ENCODE results near the gene PHACTR1.

The PHACTR1 gene

DNA sequence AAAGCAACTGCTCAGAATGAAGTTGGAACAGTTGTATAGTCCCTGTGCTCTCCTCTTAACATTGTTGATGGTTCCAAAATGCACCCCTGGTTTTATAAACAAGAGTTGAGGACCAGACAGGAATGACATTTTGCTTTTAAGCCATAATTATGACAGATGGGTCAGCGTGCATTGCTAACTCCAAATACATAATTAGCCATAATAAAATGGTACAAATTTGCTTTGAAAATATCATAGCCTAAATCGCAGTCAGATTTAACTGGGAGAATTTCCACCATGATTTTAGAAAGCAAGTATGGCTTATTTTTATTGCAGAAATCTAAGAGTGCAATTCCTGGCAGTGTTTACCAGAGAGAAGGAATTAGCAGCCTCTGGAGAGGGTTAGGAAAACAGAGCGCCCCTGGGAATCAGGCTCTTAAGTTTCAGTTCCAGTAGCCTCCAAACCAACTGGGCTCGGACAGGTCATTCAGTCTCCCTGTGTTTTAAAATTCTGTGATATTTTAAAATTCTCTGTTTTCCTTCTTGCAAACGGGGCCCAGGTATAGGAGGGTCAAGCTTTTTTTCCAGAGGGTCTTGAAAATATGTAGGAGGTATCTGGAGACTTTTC, 309.4 kb downstream of the PHACTR1 start:
- DNase-seq: no peak

DNA sequence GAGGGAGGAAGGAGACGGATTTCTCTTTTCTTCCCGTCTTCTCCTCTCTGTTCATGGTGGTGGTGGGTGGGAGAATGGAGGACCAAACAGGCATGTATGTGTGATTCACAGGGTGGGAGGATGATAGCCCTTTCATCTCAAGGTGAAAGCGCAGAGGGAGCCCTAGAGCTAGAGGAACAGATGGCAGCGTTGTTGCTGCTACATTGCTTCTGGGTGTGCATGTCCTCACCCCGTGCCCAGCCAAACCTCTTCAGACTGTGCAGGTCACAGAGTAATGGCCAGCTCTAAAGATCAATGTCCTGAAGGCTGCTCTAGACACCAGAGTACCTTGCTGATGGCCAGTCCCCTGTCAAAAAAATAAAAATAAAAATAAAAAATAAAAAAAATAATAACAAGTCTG, 310.0 kb downstream of the PHACTR1 start:
- DNase-seq: peak in 1 of 51 donors; percentile 7

DNA sequence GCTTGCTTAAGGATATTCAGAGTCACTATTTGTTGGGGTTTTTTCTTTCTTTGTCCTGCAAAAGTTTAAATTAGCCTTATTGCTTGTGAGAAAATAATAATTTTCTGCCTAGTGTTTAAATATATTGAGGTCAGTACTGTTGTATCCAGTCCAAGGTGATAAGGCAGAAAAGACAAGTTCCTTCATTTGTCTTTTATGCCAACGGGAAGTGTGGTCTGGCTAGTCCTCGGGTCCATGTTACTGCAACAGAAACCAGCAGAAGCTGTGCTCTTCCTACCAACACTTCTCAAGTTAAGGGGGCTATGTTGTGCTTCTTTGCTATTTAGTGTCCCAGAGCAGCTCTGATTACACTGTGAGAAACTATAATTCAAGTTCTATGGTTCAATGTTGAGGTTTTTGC, 310.6 kb downstream of the PHACTR1 start:
- DNase-seq: no peak

DNA sequence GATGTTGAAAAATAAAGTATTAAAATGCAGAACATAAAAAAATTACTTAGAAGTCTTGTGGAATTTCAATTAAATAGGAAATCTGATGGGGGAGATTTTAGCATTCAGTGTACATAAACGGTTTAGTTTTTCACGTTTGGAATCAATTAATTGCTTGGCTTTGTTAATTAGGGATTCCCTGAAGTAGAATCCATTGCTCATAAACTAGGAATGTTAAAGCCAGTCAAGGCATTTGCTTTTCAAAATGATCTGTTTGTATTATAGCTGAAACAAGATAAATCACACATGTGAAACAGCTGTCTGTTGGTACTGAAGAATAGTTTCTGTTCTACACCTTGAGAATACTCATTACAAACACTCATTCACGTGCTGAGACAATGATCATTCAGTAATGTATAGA, 313.8 kb downstream of the PHACTR1 start:
- no peak for DNase-seq

DNA sequence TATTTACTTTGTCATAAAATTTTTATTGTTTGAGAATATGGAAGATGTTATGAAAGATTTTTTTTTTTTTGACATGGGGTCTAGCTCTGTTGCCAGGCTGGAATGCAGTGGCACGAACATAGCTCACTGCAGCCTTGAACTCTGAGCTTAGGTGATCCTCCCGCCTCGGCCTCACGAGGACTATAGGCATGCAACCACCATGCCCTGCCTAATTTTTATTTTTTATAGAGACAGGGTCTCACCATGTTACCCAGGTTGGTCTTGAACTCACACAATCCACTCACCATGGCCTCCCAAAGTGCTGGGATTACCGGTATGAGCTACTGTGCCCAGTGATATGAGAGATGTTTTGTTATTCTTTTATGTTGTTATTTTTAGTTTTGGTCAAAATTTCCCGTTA, 316.0 kb downstream of the PHACTR1 start:
- no peak for DNase-seq

DNA sequence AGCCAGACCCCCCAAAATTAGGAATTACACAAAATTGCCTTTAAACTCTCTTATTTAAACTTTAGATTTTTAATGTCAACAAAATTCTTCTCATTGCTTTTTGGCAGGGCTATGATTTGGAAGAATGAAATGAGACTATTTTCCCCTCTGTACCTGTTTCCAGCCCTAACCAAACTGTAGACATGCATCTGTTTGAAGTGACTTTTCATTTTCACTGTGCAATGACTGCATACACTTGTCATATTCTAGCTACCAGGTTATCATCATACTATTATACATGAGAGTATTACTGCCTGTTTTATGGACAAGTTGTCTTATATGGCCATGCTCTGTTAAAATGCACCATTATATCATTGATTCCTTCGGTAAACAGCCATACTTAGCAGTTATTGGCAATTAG, 316.6 kb downstream of the PHACTR1 start:
- DNase-seq: no peak

DNA sequence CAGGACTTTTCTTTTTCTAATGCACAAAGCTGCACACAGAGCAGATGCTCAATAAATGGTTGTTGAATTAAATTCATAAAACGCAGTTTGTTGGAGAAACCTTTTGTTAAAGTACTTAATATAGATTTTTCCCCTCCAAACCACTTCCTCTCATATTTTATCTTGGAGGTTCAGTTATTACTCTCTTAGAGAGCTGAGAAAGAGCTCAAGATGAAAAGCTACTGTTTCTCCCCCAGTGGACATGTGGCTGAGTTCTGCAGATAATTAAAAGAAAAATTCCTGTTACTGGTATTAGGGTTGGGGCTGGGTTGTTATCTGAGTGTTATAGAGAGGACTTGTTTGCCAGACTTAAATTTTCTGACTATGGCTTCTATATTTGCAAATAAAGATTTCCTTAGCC, 317.7 kb downstream of the PHACTR1 start:
- no peak for DNase-seq

DNA sequence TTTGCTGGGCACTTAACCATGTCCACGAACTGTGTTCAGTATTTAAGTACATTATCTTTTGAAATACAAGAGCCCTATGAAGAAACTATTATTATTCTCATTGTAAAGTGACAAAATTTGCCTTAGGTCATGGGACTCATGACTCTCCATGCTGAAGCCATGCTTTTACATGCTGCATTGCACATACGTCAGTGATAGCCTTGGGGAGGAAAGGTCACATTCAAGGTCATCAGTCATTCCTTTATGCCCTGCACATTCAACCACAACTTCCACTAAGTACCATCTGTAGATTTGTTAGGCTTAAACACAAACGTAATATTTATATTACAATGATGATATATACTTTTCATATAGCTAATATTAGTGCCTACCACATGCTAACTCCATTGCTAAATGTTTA, 319.0 kb downstream of the PHACTR1 start:
- no peak for DNase-seq

DNA sequence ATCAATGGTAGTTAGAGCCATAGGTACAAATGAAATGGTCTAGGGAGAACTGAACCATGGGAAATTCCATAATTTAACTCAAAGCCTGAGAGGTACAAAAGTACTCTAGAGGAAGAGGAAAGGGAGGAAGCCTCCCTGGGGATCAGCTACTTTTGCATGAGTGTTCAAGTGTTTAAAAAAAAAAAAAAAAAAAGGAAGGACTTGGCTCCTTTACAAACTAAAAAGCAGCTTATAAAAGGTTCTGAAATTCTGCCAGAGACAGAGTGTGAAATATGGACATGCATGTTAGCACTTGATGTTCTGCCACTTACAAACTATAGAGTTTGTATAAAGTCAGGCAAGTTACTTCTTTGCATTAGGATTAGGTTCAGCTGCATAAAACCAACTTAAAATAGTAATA, 321.7 kb downstream of the PHACTR1 start:
- DNase-seq: no peak

DNA sequence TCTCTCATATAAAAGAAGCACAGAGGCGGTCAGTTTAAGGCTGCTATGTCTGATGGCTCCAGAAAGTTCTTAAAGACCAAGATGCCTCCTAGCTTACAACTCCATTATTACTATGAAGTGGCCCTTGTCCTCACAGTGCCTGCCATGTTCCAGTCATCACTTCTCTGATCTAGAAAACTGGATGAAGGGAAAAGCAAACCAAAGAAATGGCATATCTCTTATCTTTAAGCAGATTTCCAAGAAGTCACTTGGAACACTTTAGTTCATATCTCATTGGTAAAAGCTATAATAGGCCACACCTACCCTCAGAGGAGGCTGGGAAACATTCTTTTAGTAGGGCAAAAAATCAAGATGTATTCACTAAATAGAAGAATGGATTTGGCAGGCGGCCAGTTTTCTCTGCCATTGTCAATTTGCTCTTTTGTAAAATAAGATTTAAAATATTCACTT, 322.2 kb downstream of the PHACTR1 start:
- peak in 1 of 51 donors; percentile 9 for DNase-seq

DNA sequence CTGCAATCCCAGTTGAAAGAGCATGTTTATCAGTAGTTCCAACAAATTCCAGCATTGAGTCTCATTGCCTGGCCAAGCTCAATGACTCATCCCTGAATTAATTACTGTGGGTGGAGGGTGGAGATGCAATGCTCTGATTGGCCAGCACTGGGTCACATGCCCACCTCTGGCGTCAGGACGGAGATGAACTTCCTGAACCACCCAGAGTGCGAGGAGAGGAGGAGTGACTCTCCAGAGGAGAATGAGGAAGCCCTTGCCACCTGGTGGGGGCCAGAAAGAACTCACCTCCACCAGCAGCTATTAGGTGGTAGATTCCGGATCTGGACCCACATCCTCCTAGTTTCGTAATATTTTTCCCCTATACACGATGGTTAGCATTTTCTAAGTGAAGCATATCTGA, 327.8 kb downstream of the PHACTR1 start:
- no peak for DNase-seq

DNA sequence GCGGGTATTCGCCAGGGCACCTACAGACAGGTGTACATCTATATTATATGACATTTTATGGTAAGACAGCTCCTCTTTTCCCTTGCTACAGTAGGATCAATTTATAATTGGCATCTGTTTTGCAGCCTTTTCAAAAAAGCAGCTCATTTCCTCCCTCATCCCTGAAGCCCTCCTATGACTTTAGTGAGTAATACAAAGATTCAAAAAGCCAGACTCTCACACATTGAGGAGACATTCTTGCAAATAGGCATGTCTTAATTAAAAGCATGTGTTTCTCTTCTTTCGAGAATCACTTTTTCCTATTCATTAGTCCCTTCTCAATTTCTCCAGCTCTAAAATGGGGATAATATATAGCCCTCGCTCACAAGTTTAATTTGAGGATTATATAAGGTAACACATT, 328.3 kb downstream of the PHACTR1 start:
- no peak for DNase-seq

DNA sequence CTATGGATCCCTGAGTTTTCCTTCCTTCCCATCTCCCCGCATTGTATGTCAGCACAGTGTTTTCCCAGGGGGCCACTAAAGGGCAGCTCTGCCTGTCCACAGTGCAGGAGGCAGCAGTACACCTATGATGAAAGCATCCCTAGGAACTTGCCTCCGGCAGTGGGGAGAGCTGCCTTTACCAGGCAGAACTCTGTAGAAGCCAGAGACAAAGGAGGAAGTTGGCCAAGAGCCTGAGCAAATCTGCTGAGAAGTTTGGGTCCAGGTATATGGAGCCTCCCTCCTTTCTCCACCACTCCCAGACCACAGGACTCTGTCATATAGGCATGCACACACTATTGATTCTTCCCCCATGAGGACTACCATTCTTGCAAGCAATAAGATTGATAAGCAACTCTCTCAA, 329.1 kb downstream of the PHACTR1 start:
- no peak for DNase-seq

DNA sequence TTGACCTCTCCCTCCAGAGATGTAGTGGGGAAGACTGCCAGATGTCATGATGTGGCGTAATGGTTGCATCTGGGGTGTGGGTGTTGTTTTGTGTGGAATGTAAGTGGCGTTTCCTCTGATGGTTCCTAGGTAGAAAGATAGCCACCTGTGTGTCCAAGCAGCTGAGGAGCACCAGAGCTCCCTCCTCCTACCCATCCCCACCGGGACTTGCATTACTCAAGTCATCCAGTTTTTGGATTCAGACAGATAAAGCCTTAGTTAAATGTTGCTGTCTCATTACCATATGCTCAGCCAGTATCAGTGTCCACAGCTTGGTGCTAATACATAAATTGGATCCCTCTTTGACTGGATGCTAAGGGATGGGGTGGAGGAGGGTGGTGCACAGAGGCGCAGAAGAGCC, 329.5 kb downstream of the PHACTR1 start:
- no peak for DNase-seq

DNA sequence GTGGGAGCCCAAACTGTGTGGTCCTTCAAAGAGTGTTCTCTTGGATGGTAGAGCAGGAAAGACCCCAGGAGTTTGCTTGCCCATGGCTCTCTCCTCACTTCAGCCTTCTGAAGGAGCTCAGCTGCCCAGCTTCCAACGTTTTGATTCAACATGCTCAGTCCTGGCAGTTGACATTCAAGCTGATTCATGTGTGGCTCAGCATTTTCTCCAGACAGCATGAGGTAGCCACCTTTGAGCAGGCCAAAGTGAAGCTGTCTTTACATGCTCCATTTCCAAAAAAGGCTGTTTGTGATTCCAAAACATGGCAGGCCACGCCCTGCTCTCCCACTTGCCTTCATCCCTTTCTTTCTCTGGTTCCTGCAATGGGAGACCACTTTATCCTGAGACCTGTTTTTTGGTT, 331.5 kb downstream of the PHACTR1 start:
- DNase-seq: no peak

DNA sequence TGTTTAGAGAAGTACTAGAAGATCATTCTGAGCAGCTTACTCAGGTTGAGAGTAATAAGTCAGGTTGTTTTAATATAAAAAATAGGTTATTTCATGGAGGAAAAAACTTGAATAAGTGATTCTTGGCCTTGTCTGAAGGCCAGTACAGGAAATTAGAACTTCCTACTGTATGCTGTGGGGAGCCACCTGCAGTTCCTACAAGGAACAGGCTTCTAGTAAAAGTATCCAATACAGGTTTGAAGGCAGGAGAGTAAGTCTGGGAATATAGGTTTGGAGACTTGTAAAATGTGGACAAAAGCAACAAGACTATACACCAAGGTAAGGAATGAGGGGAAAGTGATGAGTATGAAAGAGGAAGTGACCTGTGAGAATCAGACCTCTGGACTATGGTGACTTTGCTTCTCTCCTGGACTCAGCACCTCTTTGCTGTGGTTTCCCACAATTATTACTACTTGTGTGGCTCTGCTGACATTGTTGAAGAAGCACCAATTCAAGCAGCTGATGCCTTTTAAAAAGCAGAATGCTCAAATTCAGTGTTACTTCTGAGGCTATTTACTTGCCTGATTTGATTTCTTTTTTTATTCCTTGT, 333.2 kb downstream of the PHACTR1 start:
- no peak for DNase-seq

DNA sequence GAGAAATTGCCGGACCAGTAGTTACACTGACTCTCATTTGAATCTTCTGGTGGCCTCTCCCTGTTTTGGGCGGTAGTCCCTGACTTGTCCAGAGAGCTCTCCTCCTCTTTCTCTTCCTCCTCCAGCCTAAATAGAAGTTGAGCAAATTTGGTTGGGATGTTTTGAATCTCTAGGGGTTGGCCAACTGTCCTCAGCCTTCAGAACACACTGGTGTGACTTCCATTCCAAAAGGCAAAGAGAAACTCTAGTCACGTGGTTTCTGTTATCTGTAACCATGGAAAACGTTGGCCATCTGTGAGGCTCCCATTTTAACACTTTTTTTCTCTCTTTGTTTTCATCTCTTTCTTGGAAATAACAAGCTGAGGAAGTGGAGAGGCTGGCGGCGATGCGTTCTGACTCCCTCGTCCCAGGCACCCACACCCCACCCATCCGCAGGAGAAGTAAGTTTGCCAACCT, 336.5 kb downstream of the PHACTR1 start:
- no peak for DNase-seq

DNA sequence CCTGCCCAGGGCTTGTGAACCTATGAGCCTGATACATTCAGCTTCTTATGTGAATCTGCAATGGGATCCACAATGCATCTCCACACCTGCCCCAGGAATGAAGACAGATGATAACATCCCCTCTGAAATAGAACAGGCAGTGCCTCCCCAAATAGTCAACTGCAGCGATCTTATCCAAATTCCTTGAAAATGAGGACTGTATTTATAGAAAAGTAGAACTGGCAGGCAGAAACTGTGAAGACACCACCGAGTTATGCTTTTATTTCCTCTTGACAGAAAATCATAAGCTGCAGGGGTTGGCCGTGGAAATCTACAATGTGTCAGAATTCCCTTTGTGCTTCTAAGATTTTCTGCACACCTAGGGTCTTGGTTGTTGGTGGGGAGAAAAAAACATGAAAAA, 341.5 kb downstream of the PHACTR1 start:
- no peak for DNase-seq

DNA sequence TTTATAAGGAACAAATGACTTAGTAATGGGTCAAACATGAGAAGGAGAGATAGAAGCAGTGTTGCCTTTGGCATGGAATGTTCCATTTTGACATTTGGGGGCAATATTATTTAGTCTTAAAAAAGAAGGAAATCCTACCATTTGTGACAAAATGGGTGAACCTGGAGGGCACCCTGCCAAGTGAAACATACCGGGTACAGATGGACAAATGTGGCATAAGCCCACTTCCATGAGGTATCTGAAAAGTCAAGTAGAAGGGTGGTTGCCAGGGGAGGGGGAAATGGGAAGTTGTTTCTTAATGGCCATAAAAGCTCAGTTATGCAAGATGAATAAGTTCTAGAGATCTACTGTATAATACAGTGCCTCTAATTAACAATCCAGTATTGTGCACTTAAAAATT, 342.5 kb downstream of the PHACTR1 start:
- DNase-seq: no peak

DNA sequence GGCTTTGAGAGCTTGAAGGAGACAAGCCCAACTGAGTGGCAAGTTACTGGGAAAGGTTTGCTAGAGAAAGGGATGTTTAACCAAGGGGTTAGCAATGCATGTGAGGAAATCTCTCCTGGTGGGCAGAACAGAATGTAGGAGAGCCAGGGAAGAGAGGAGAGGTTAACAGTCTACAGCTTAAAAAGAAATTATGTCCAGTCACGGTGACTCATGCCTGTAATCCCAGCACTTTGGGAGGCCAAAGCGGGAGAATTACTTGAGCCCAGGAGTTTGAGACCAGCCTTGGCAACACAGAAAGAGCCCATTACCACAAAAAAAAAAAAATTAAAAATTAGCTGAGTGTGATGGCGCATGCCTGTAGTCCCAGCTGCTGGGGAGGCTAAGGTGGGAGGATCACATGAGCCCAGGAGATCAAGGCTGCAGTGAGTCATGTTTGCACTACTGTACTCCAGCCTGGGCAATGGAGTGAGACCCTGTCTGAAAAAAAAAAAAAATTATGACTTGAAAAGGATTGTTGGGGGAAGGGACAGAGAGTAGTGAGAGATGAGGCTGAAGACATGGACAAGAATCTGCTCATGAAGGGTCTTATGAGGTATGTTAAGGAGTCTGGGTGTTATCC, 346.8 kb downstream of the PHACTR1 start:
- no peak for DNase-seq

DNA sequence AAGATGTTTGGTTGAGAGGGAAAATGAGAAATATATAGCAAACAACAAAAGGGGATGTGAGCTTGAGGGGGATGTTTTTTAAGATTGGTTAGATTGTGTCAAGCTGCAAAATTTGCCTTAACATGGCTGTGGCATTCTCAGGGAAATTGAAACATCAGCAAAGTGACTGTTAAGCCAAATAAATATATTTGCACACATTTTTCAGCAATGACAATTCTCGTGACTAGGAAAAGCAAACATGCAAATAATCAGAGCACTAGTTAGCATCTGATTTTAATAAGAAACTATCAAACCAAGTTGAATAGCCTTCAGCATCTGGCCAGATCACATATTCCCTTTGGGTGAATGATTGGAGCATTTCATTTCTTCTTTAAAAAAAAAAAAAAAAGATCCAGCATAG, 349.0 kb downstream of the PHACTR1 start:
- no peak for DNase-seq

DNA sequence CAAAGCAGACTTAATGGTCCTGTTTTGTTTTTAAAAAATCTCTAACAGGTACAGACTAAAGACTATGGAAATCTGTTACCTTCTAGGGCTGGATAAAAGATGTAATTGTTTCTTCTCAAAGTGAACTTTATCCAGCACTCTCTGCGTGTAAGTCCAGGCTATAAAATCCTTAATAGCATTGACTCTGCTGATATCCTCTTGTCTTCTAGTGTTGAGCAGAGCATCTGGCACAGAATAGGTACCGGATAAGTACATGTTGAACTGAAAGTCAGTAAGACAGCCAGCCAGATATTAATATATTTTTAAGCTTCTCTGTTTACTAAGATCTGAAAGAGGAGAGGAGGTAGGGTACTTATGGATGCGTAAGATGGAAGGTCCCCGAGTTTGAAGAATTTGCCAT, 349.5 kb downstream of the PHACTR1 start:
- no peak for DNase-seq

DNA sequence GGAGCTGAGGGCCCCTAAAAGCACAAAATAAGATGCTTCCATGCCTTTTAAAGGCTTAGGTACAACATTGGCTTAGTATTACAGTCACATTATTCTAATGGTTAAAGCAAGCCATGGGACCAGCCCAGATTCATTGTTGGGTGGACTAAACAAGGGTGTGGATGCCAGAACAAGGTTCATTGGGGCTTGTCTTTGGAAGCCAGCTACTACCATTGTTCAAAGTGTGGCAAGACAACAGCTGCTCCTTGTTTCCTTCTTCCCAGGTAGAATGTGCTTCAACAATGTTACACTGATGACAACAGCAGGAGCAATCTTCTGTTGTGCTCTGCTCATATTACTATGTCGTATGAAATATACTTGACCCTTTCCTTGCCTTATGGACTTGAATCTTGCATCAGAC, 350.3 kb downstream of the PHACTR1 start:
- DNase-seq: no peak
